ENCODE data around the gene PPP1R8. TPM values are rescaled to one million over a fixed set of nuclear protein-coding genes. Genes with fewer than 3 reads are reported as not detected.

The PPP1R8 gene
- total RNA-seq, 1 experiment from 2014 or later, result 57.4 TPM

DNA sequence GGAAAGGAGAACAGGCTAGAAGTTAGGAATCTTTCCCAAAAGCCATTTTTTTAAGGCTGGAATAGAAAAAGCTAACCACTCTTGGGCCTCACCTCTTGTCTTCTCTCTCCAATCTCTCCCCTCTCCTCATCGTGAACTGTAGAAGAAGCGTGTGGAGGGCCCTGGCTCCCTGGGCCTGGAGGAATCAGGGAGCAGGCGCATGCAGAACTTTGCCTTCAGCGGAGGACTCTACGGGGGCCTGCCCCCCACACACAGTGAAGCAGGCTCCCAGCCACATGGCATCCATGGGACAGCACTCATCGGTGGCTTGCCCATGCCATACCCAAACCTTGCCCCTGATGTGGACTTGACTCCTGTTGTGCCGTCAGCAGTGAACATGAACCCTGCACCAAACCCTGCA is 19.4 kb downstream of the PPP1R8 start:
- no peak overlapping the region for H3K4me3 ChIP-seq (replicated peaks in 1 of 2; ENCODE audit: low read depth in 1 of 2, low read length in 2 of 2)
- ATAC-seq, result no peak
- H4K20me1 ChIP-seq (ENCODE audit: insufficient read depth), result no peaks in the 10 kb centered on the region
- H2AFZ ChIP-seq (ENCODE audit: low read depth, low read length, poor library complexity, severe bottlenecking), result no peak overlapping the region
- BruUV-seq (replicated peaks), result no TSS peak
- intact Hi-C loops (cut with micrococcal nuclease), result no loop called here
- H3K9me3 ChIP-seq (ENCODE audit: control insufficient read depth in 1 of 2, insufficient read depth in 1 of 2, low read depth in 1 of 2, low read length in 2 of 2), result no peaks in the 10 kb centered on the region
- H3K27ac ChIP-seq (ENCODE audit: low read depth, low read length), result no peak overlapping the region
- no peak for DNase-seq (ENCODE audit: low read depth, low spot score)
- TF ChIP-seq EGR1 (IDR thresholded peaks at IDR 0.05; ENCODE audit: low read depth) (no peak), JUND (IDR thresholded peaks at IDR 0.05) (no peak), REST (IDR thresholded peaks at IDR 0.05; ENCODE audit: low read depth) (no peak), MAX (IDR thresholded peaks at IDR 0.05) (no peak), ZNF274 (IDR thresholded peaks at IDR 0.05; ENCODE audit: low read depth, low read length) (no peak), SRF (IDR thresholded peaks at IDR 0.05; ENCODE audit: low read depth) (no peak), RAD21 (IDR thresholded peaks at IDR 0.05; ENCODE audit: low read depth) (no peak), TCF7L2 (IDR thresholded peaks at IDR 0.05; ENCODE audit: borderline replicate concordance, extremely low read depth, insufficient read depth, insufficient read length) (no peak), ZFX (IDR thresholded peaks at IDR 0.05) (no peak), EZH2 (IDR thresholded peaks at IDR 0.05) (no peak), POLR2AphosphoS5 (IDR thresholded peaks at IDR 0.05; ENCODE audit: low read depth, low read length) (no peak), SIN3A (IDR thresholded peaks at IDR 0.05; ENCODE audit: low read depth) (no peak), EZH2phosphoT487 (IDR thresholded peaks at IDR 0.05; ENCODE audit: borderline replicate concordance) (no peak)
- TF ChIP-seq, protein P1, sequence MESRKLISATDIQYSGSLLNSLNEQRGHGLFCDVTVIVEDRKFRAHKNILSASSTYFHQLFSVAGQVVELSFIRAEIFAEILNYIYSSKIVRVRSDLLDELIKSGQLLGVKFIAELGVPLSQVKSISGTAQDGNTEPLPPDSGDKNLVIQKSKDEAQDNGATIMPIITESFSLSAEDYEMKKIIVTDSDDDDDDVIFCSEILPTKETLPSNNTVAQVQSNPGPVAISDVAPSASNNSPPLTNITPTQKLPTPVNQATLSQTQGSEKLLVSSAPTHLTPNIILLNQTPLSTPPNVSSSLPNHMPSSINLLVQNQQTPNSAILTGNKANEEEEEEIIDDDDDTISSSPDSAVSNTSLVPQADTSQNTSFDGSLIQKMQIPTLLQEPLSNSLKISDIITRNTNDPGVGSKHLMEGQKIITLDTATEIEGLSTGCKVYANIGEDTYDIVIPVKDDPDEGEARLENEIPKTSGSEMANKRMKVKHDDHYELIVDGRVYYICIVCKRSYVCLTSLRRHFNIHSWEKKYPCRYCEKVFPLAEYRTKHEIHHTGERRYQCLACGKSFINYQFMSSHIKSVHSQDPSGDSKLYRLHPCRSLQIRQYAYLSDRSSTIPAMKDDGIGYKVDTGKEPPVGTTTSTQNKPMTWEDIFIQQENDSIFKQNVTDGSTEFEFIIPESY (IDR thresholded peaks at IDR 0.05; ENCODE audit: extremely low read depth, insufficient replicate concordance, low read length), result no peak
- H3K4me1 ChIP-seq (ENCODE audit: control insufficient read depth in 1 of 2, insufficient read depth in 2 of 2, low read length in 2 of 2), result no peaks in the 10 kb centered on the region
- H3K27me3 ChIP-seq (ENCODE audit: insufficient read depth, low read length), result no peaks in the 10 kb centered on the region
- H3K9ac ChIP-seq (ENCODE audit: low read length), result no peak overlapping the region
- H3K9me2 ChIP-seq (ENCODE audit: insufficient read depth), result no peaks in the 10 kb centered on the region
- peaks cover 29 to 41% of the 10 kb centered on the region in 2 experiments for H3K36me3 ChIP-seq (ENCODE audit: control insufficient read depth in 1 of 2, insufficient read depth in 2 of 2, low read length in 2 of 2)
- ChIA-PET POLR2A (no interaction called here), CTCF (no interaction called here), RAD21 (ENCODE audit: low non-redundant PET in 1 of 2, low total read pairs in 2 of 2, uncharacterized antibody in 2 of 2, unreplicated experiment in 2 of 2) (interaction anchor here in 1 of 2 experiments (0.6 kb wide), 1 partner anchor 25 kb away, joined by 4 read pairs; no protein-coding TSS in a partner anchor)
- H3K79me2 ChIP-seq (ENCODE audit: insufficient read depth, low read length), result no peaks in the 10 kb centered on the region
- H3K4me2 ChIP-seq (ENCODE audit: low read length), result no peak overlapping the region
